ENCODE results near the gene OR13C2.
"Not testable (repeated sequence)": the region's sequence is repeated elsewhere in the genome, so short reads cannot be mapped to it uniquely, and the experiment has no call there.

Gene OR13C2

GRCh38 chr9:104605527-104605926, at the start of gene OR13C2:
TSS of gene OR13C2 (minus strand) at chr9:104605627. CDS start at chr9:104605627, 0 bp downstream.
- not testable (repeated sequence) for DNase-seq

- no peak for DNase-seq
Observed at GRCh38 chr9:104635456-104635855, 30.0 kb upstream of the OR13C2 start.

- no peak for DNase-seq
Observed at GRCh38 chr9:104633976-104634520, 28.6 kb upstream of the OR13C2 start.

- not testable (repeated sequence) for DNase-seq
Observed at GRCh38 chr9:104625964-104626363, 20.5 kb upstream of the OR13C2 start.

GRCh38 chr9:104618104-104618503, 12.7 kb upstream of the OR13C2 start, which contains the start of gene OR13C9:
TSS of gene OR13C9 (minus strand) at chr9:104618204. CDS start at chr9:104618204, 0 bp downstream.
- no peak for DNase-seq

- DNase-seq, result no peak
Observed at GRCh38 chr9:104617418-104617817, 12.0 kb upstream of the OR13C2 start.

- no peak for DNase-seq
Observed at GRCh38 chr9:104611213-104611612, 5.8 kb upstream of the OR13C2 start.

GRCh38 chr9:104608336-104608735, 2.9 kb upstream of the OR13C2 start:
- no peak for DNase-seq

GRCh38 chr9:104606152-104606551, 725 bp upstream of the OR13C2 start:
- no peak for DNase-seq

GRCh38 chr9:104604801-104605200, 626 bp downstream of the OR13C2 start:
- DNase-seq, result no peak

- DNase-seq, result not testable (repeated sequence)
Observed at GRCh38 chr9:104599313-104599712, 6.1 kb downstream of the OR13C2 start, which contains the start of gene OR13C5. TSS of gene OR13C5 (minus strand) at chr9:104599413. CDS start at chr9:104599413, 0 bp downstream.

- not testable (repeated sequence) for DNase-seq
Observed at GRCh38 chr9:104598749-104599148, 6.7 kb downstream of the OR13C2 start.

- no peak for DNase-seq
Observed at GRCh38 chr9:104589626-104590025, 15.8 kb downstream of the OR13C2 start.

GRCh38 chr9:104586496-104587180, 18.8 kb downstream of the OR13C2 start:
- no peak for DNase-seq

- DNase-seq, result no peak
Observed at GRCh38 chr9:104580562-104580961, 24.9 kb downstream of the OR13C2 start.

GRCh38 chr9:104577263-104577662, 28.2 kb downstream of the OR13C2 start:
- no peak for DNase-seq

- DNase-seq, result no peak
Observed at GRCh38 chr9:104575456-104575855, 30.0 kb downstream of the OR13C2 start.

- no peak for DNase-seq
Observed at GRCh38 chr9:104572612-104573011, 32.8 kb downstream of the OR13C2 start.

GRCh38 chr9:104568868-104569267, 36.6 kb downstream of the OR13C2 start, which contains the start of gene OR13C8:
TSS of gene OR13C8 (plus strand) at chr9:104569168. CDS start at chr9:104569168, 0 bp downstream.
- DNase-seq, result no peak

GRCh38 chr9:104564358-104564757, 41.1 kb downstream of the OR13C2 start:
- DNase-seq, result no peak

GRCh38 chr9:104556830-104557634, 48.4 kb downstream of the OR13C2 start:
- no peak for DNase-seq

- DNase-seq, result no peak
Observed at GRCh38 chr9:104555521-104555920, 49.9 kb downstream of the OR13C2 start.
